Karpas-422 (cell line): ENCODE results near the gene CROCC2. TPM values are rescaled to one million over a fixed set of nuclear protein-coding genes. Genes with fewer than 3 reads are reported as not detected.

Experiments
- DNase-seq: peaks from one replicate; pipeline ENCODE4 v3.0.0-alpha.2; 2015
- H2AFZ ChIP-seq: fragments of 200-600 bp; sonication (generic); 2 replicates; pipeline ENCODE4 v1.6.1; 2014; ENCODE audit warnings: antibody characterized with exemption, low read length, mixed read lengths
- H3K27ac ChIP-seq: fragments of 200-600 bp; sonication (generic); 2 replicates; pipeline ENCODE4 v1.5.1; 2014; ENCODE audit warnings: mild to moderate bottlenecking, low read length, moderate library complexity
- H3K27me3 ChIP-seq: fragments of 200-600 bp; sonication (generic); 2 replicates; pipeline ENCODE4 v1.6.1; 2014; ENCODE audit warnings: low read length, mixed read lengths
- H3K36me3 ChIP-seq: fragments of 200-600 bp; sonication (generic); 2 replicates; pipeline ENCODE4 v1.6.1; 2014; ENCODE audit warnings: low read length, mixed read lengths; ENCODE audit not compliant: insufficient read depth
- H3K4me1 ChIP-seq: fragments of 200-600 bp; sonication (generic); 2 replicates; pipeline ENCODE4 v1.6.1; 2014; ENCODE audit warnings: mild to moderate bottlenecking, low read length, mixed read lengths
- H3K4me2 ChIP-seq: fragments of 200-600 bp; sonication (generic); 2 replicates; pipeline ENCODE4 v1.6.1; 2014; ENCODE audit warnings: low read length, low read depth, mild to moderate bottlenecking; ENCODE audit not compliant: poor library complexity, severe bottlenecking
- H3K4me3 ChIP-seq: fragments of 200-600 bp; sonication (generic); 2 replicates; pipeline ENCODE4 v1.5.1; 2014; ENCODE audit warnings: mild to moderate bottlenecking, antibody characterized with exemption, low read length, mixed read lengths
- H3K79me2 ChIP-seq: fragments of 200-600 bp; sonication (generic); 2 replicates; pipeline ENCODE4 v1.6.1; 2014; ENCODE audit warnings: mild to moderate bottlenecking, low read length, mixed read lengths
- H3K9ac ChIP-seq: fragments of 200-600 bp; sonication (generic); 2 replicates; pipeline ENCODE4 v1.6.0; 2014; ENCODE audit warnings: low read length
- H3K9me2 ChIP-seq: fragments of 200-600 bp; sonication (generic), shearing (Covaris generic); replicated peaks from 2 replicates; pipeline ENCODE4 v1.6.0; 2014; ENCODE audit warnings: mild to moderate bottlenecking, low read length, moderate library complexity; ENCODE audit not compliant: insufficient read depth
- H3K9me3 ChIP-seq: fragments of 300-700, 200-600 bp; sonication (generic); 2 replicates; pipeline ENCODE4 v1.6.1; 2014; ENCODE audit warnings: low read length, mixed read lengths
- H4K20me1 ChIP-seq: fragments of 200-600 bp; sonication (generic); 2 replicates; pipeline ENCODE4 v1.6.1; 2014; ENCODE audit warnings: mild to moderate bottlenecking, antibody characterized with exemption, low read length, low read depth; ENCODE audit not compliant: insufficient read depth
- total RNA-seq: library from RNA; depleted of rRNA; stranded (reverse); fragments of >200 nt; shearing (Covaris generic); gene quantifications from 2 replicates; pipeline ENCODE4 v1.2.3, GENCODE V29; 2014; ENCODE audit warnings: low replicate concordance

The CROCC2 gene
- total RNA-seq, 1 experiment from 2014 or later: not detected

DNA sequence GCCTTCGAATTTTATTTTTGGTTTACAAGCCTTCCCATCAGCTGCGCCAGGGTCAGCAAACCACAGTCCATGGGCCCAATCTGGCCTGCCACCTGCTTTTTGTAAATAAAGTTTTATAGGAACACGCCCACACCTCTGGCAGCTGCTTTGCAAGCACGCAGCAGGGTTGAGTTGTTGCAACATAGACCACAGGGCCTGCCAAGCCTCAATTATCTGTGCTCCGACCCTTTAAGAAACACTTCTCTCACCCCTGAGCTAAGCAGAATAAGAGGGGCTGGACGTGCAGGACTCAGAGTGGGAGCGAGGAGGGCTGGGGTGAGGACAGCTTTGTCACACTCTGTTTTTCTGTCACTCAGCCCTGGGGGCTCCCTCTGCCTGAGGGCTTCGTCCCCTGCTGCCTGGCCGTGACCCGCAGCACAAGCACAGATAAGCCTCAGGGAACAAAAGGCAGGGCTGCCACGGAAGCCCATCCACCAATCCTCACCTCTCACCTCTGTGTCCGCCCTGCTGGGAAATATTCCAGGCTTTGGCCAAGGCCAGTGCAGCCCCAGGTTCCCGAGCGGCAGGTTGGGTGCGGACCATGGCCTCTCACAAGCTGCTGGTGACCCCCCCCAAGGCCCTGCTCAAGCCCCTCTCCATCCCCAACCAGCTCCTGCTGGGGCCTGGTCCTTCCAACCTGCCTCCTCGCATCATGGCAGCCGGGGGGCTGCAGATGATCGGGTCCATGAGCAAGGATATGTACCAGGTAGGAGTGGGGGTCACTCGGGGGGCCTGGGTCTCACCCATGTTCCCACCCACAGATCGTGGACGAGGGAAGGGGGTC, 37.6 kb upstream of the CROCC2 start, which contains the start of gene AGXT:
Gene AGXT (plus strand): TSS at position 539 of the 823 bp plus-strand sequence. CDS start 42 bp downstream, at position 581.
- Histone ChIP-seq H3K4me1 (no peaks in the 10 kb centered on the region), H2AFZ (no peak within 1 kb of the TSS), H3K9me2 (no peaks in the 10 kb centered on the region), H3K27me3 (no peaks in the 10 kb centered on the region), H3K4me3 (no peak within 1 kb of the TSS), H3K79me2 (no peaks in the 10 kb centered on the region), H4K20me1 (peaks cover under 1% of the 10 kb centered on the region; the same call in 1 of the 2 replicates), H3K9ac (no peak within 1 kb of the TSS), H3K4me2 (no peak within 1 kb of the TSS), H3K36me3 (no peaks in the 10 kb centered on the region), H3K9me3 (no peaks in the 10 kb centered on the region), H3K27ac (no peak within 1 kb of the TSS)
- no peak for DNase-seq

DNA sequence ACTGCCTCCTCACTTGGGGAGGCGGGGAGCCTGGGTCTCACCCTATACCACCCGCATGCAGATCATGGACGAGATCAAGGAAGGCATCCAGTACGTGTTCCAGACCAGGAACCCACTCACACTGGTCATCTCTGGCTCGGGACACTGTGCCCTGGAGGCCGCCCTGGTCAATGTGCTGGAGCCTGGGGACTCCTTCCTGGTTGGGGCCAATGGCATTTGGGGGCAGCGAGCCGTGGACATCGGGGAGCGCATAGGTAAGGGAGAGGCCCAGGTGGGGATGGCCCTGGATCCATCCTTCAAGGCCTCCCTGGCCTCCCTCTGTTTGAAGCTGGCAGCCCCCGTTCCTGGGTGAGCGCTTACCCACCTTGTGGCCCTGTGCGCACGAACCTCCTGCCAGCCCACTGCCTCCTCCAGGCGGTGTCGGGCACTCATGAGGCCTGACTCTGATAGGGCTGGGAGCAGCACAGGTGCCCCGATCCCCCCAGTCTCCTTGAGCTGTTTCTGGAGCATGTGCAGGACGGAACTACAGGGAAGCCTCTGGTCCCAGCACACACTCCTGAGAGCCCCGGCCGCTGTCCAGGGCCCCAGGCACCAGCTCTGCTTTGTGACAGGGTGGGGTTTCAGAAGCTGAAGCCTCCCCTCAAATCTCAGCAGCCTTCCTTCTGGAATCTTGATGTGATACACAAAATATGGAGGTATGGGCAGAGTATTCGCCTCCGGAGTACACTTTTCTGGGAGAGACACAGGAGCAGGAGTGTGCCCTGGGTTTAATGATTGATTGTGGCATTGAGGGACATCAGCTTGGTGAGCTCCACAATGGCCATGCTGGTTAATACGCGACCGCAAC, 36.8 kb upstream of the CROCC2 start:
- H3K4me1 ChIP-seq: peaks cover 3% of the 10 kb centered on the region
- no peaks in the 10 kb centered on the region for H3K79me2 ChIP-seq
- no peaks in the 10 kb centered on the region for H3K9me3 ChIP-seq
- no peak overlapping the region for H3K4me3 ChIP-seq
- no peak overlapping the region for H2AFZ ChIP-seq
- no peaks in the 10 kb centered on the region for H3K36me3 ChIP-seq
- H4K20me1 ChIP-seq: peaks cover 4% of the 10 kb centered on the region; the same call in 1 of the 2 replicates
- no peaks in the 10 kb centered on the region for H3K9me2 ChIP-seq
- no peak overlapping the region for H3K27ac ChIP-seq
- H3K4me2 ChIP-seq: no peak overlapping the region
- no peak for DNase-seq
- H3K9ac ChIP-seq: no peak overlapping the region
- no peaks in the 10 kb centered on the region for H3K27me3 ChIP-seq

DNA sequence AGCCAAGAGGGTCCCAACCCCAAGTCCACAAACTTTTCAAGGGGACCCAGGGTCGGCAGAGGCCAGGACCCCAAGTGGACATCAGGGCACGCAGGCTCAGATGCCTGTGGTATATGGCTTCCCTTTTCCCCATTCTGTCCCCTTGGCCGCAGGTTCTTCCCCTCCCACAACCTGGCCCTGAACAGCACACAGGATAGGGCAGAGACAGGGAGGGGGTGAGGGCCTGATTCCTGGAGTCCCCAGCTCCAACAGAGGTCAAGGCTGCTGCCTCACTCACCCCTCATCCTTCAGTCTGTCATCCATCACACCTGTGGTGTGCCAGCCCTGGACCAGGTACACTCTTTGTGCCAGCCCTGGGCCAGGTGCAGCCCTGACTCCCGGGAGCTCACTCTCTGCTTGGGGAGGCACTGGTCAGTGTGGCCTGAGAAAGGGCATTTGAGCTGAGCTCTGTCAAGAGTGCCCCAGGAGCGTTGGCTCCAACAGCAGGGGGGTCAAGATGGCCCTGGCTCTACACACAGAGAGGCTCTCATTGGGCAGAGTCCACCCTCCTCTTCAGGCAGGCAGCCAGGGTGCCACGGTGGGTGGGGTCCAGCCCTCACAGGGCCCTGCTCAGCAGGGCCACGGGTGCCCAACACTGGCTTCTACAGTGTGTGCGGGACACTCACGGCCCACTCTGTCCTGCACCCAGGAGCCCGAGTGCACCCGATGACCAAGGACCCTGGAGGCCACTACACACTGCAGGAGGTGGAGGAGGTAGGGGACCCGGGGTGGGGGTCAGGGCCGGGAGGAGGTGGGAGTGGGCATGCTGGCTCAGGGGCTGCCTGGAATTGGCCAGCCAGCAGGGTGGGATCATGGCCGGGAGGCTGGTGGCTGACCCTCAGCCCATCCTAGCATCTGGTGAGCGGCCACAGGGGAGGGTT, 35.9 kb upstream of the CROCC2 start:
- peaks cover 4% of the 10 kb centered on the region; the same call in 1 of the 2 replicates for H4K20me1 ChIP-seq
- no peak overlapping the region for H3K27ac ChIP-seq
- DNase-seq: no peak

DNA sequence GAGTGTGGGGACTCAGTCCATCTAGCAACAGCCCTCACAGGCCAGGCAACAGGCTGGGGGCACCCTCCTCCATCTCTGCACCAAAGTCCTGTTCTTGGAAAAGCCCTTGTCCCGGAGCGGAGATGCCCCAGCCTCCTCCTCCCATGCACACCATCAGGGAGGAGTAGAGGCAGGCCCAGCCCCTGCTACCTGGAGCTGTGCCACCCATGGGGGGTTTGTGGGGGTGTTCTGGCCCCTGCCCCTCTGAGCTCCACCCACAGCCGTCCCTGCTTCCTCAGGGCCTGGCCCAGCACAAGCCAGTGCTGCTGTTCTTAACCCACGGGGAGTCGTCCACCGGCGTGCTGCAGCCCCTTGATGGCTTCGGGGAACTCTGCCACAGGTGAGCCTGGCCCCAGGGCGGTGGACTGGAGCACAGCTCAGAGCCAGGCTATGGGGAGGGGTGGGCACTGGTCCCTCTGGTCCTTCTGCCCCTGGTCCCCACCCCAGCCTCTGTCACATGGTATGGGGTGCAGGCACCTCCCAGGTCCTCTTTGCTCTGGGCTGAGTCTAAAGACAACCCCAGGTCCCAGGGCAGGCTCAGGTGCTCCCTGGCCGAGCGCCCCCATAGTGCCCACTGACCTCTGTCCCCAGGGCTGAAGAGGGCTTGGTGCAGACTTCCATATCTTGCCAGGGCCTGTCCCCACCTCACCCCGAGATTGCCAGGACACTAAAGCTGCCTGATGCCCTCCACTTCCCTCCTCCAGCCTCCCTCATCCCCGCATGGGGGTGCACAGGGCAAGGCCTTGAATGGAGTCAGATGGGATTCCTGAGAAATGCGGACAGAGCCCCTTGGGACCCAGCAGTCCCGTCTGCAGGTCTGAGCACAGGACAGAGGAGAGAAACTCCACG, 34.8 kb upstream of the CROCC2 start:
- Histone ChIP-seq H2AFZ (no peak overlapping the region), H3K27ac (no peak overlapping the region), H3K9ac (no peak overlapping the region), H4K20me1 (peaks cover 4% of the 10 kb centered on the region; the same call in 1 of the 2 replicates), H3K36me3 (no peaks in the 10 kb centered on the region), H3K79me2 (no peaks in the 10 kb centered on the region), H3K9me3 (no peaks in the 10 kb centered on the region), H3K4me3 (no peak overlapping the region), H3K27me3 (no peaks in the 10 kb centered on the region), H3K4me1 (peaks cover 3% of the 10 kb centered on the region), H3K9me2 (no peaks in the 10 kb centered on the region), H3K4me2 (no peak overlapping the region)
- DNase-seq: no peak

More for the DNA sequence above, 35.9 kb upstream of the CROCC2 start:
- Histone ChIP-seq H3K9ac (no peak overlapping the region), H3K4me2 (no peak overlapping the region), H3K27me3 (no peaks in the 10 kb centered on the region), H3K79me2 (no peaks in the 10 kb centered on the region), H3K9me2 (no peaks in the 10 kb centered on the region), H3K4me1 (peaks cover 3% of the 10 kb centered on the region), H3K4me3 (no peak overlapping the region), H3K36me3 (no peaks in the 10 kb centered on the region), H3K9me3 (no peaks in the 10 kb centered on the region), H2AFZ (no peak overlapping the region)

DNA sequence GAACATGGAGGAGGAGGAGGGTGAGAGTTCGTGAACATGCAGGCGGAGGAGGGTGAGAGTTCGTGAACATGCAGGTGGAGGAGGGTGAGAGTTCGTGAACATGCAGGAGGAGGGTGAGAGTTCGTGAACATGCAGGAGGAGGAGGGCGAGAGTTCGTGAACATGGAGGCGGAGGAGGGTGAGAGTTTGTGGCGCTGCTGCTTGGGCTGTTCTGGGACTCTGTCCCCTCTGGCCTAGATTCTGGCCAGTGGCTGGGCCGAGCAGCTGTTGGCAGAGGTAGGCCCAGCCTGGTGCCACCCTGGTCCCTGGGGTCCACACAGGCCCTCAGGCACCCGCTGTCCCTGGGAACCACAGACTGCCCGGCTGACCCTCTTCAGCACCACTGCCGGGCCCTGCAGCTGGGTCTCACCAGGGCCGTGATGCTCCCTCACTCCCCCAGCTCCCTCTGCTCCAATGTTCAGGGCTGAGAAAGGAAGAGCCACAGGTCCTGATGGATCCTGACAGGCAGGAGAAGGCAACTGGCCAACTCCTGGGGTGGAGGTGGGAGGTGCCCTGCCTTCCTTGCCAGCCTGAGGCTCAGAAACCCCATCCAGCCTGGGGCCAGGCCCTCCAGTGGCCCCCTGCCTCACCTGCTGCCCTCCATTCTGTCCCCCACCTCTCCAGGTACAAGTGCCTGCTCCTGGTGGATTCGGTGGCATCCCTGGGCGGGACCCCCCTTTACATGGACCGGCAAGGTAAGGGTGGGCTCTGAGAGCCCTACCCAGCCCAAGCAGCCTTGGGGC, 33.6 kb upstream of the CROCC2 start:
- H3K9me3 ChIP-seq: no peaks in the 10 kb centered on the region
- no peaks in the 10 kb centered on the region for H3K36me3 ChIP-seq
- H3K4me3 ChIP-seq: no peak overlapping the region
- H3K9ac ChIP-seq: no peak overlapping the region
- H3K79me2 ChIP-seq: no peaks in the 10 kb centered on the region
- no peak overlapping the region for H3K4me2 ChIP-seq
- peaks cover 4% of the 10 kb centered on the region; the same call in 1 of the 2 replicates for H4K20me1 ChIP-seq
- no peak for DNase-seq
- H3K4me1 ChIP-seq: peaks cover 3% of the 10 kb centered on the region
- H3K27ac ChIP-seq: no peak overlapping the region
- no peaks in the 10 kb centered on the region for H3K27me3 ChIP-seq
- H3K9me2 ChIP-seq: no peaks in the 10 kb centered on the region
- no peak overlapping the region for H2AFZ ChIP-seq

DNA sequence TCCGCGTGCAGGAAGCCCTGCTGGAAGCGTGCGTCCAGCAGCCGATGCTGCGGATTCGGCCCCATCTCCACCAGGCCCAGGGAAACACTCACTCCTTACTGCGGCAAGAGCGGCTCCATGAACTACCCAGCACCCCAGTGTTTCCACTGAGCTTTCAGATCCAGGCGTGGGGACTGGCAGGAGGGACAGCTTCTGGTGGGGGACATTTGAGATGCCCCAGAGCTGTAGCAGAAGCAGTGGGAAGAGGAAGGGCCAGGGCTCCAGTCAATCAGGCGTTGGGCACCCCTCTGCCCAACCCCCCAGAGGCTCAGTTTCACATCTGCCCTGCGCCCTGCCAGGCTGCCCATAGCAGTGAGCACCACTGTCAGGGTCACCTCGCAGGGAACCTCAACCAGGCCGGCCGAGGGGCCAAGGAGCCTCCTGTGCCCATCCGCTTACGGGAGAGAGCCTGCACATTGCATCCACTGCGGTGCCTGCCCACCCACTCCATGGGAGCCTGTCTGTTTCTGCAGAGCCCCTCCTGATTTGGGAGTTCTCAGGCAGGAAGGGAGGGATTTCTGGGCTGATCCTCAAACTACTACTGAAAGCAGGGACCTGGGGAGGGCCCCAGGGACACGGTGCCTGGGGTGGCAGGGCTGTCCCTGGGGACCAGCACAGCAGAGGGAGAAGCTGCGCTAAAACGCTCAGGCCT, 32.9 kb upstream of the CROCC2 start:
- H3K79me2 ChIP-seq: no peaks in the 10 kb centered on the region
- no peak overlapping the region for H3K9ac ChIP-seq
- no peak overlapping the region for H3K27ac ChIP-seq
- peaks cover 3% of the 10 kb centered on the region for H3K4me1 ChIP-seq
- H3K36me3 ChIP-seq: no peaks in the 10 kb centered on the region
- no peak overlapping the region for H3K4me3 ChIP-seq
- no peak overlapping the region for H2AFZ ChIP-seq
- no peak for DNase-seq
- no peaks in the 10 kb centered on the region for H3K27me3 ChIP-seq
- H3K9me2 ChIP-seq: no peaks in the 10 kb centered on the region
- no peaks in the 10 kb centered on the region for H3K9me3 ChIP-seq
- peaks cover 4% of the 10 kb centered on the region; the same call in 1 of the 2 replicates for H4K20me1 ChIP-seq
- no peak overlapping the region for H3K4me2 ChIP-seq
